Measurements from ENCODE around the gene MAP2K5.

DNA sequence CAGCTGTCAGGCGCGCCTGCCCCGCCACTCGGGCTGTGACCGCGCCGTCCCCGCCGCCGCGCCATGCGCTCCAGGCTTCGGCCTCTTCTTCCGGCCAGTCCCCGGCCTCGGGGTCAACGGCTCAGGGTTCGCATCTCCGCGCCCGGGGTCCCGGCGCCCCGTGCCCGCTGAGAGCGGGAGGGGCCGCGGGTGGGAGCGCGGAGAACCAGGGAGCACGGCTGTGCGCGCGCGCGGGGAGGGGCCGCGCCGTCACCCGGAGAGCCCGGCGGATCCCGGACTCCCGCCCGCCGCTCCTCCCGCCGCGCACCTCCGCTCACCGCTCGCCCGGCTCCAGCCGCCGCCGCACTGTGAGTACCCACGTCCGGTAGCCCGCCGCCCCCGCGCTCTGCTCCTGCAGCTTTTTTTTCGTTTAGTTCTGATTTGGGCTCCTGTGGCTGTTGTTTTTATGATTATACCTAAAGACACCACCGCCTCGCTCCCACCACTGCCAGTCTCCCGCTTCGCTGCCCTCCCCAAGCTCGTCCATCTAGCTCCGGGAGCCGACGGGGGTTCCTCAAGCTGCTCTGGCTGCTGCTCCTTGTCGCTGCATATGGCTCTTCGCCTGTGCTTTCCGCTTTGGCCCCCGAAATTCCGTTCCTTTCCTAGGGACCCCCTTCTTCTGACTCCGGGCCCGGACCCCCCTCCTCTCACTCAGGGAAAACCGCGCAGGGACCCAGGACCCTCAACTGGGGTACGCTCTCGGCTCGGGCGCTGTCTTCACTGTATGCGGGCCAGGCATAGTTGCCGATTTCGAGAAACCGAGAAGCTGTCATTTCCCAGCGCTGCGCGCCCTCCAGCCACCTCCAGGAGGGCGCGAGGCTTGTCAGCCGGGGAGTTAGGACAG is 281.1 kb downstream of the MAP2K5 start:
- TF ChIP-seq EZH2 (IDR thresholded peaks at IDR 0.05; ENCODE audit: borderline replicate concordance, low read depth, low read length) (no peak), MAZ (CRISPR knock-in tag; conservative IDR thresholded peaks at IDR 0.05 in 1 of 2, IDR thresholded peaks at IDR 0.05 in 1 of 2) (no peak), RBM22 (IDR thresholded peaks at IDR 0.05; ENCODE audit: low read depth, low read length, poor library complexity, severe bottlenecking) (no peak), CREB1 (IDR thresholded peaks at IDR 0.05) (no peak), CREB1 (CRISPR knock-in tag; IDR thresholded peaks at IDR 0.05) (no peak), YY1 (IDR thresholded peaks at IDR 0.05; ENCODE audit: borderline replicate concordance in 1 of 3, control insufficient read depth in 1 of 3, extremely low read depth in 1 of 3, insufficient read depth in 3 of 3, insufficient read length in 1 of 3, insufficient replicate concordance in 2 of 3, low read depth in 1 of 3, low read length in 2 of 3) (no peak), SIN3A (IDR thresholded peaks at IDR 0.05; ENCODE audit: borderline replicate concordance in 2 of 2, control insufficient read depth in 1 of 2, low read depth in 2 of 2, low read length in 2 of 2) (no peak)
- TF ChIP-seq, protein P1, sequence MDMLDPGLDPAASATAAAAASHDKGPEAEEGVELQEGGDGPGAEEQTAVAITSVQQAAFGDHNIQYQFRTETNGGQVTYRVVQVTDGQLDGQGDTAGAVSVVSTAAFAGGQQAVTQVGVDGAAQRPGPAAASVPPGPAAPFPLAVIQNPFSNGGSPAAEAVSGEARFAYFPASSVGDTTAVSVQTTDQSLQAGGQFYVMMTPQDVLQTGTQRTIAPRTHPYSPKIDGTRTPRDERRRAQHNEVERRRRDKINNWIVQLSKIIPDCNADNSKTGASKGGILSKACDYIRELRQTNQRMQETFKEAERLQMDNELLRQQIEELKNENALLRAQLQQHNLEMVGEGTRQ (CRISPR knock-in tag; IDR thresholded peaks at IDR 0.05) = no peak
